GM18526 (cell line): ENCODE measurements around the gene ADAM19.

Source experiments
- POLR2A ChIP-seq: IDR thresholded peaks from 3 replicates; pipeline ENCODE4 v1.6.1; 2011; ENCODE audit not compliant: insufficient read length; ENCODE audit errors: extremely low read depth

ADAM19 gene, protein sequence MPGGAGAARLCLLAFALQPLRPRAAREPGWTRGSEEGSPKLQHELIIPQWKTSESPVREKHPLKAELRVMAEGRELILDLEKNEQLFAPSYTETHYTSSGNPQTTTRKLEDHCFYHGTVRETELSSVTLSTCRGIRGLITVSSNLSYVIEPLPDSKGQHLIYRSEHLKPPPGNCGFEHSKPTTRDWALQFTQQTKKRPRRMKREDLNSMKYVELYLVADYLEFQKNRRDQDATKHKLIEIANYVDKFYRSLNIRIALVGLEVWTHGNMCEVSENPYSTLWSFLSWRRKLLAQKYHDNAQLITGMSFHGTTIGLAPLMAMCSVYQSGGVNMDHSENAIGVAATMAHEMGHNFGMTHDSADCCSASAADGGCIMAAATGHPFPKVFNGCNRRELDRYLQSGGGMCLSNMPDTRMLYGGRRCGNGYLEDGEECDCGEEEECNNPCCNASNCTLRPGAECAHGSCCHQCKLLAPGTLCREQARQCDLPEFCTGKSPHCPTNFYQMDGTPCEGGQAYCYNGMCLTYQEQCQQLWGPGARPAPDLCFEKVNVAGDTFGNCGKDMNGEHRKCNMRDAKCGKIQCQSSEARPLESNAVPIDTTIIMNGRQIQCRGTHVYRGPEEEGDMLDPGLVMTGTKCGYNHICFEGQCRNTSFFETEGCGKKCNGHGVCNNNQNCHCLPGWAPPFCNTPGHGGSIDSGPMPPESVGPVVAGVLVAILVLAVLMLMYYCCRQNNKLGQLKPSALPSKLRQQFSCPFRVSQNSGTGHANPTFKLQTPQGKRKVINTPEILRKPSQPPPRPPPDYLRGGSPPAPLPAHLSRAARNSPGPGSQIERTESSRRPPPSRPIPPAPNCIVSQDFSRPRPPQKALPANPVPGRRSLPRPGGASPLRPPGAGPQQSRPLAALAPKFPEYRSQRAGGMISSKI

DNA sequence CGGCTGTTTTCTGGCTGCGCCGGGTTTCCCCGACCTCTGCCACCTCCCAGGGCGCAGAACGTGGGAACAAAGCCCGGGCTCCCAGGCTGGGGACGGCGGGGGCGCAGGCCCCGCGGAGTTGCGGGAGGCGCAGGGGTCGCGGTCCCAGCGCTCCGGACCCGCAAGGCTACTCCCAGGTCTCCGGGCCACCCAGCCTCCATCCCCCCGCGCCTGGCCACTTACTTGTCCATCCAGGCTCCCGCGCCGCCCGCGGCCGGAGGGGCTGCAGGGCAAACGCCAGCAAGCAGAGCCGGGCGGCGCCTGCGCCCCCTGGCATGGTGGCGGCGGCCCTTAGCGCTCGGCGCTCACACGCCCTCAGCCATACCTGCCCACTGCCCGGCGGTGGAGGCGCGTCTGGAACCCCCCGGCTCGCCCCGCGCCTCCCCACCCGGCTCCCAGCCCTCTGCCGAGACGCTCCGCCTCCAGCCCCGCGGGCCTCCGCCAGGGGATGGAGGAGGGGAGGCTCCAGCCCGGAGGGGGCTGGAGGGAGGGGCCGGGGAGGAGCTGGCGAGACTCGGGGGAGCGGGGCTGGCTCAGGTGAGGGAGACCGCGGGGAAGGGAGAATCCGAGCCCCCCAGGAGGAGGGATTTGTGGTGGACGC lies at the start of gene ADAM19:
ADAM19 (minus strand) TSS at position 395 of the 640 bp plus-strand sequence; CDS start at position 316, 79 bp downstream.
- no peak for TF ChIP-seq POLR2A

DNA sequence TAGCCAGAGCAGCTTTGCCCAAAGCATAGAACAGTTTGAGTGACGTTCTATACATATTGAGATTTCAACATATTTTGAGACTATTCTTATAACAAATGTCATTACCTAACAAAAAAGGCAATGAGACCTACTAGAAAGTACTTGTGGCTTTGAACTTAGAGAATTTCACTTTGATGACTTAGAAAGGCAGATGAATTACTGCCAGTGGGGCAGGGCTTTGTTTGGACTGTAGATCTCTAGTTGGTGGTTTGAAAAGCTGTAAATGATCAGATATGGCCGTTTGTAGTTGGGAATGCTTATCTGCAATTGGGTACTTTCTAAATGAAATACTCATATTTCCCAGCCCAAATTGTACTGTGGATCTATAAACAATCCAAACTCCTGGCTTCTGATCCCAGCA lies 48.6 kb upstream of the ADAM19 start:
- TF ChIP-seq POLR2A: no peak

DNA sequence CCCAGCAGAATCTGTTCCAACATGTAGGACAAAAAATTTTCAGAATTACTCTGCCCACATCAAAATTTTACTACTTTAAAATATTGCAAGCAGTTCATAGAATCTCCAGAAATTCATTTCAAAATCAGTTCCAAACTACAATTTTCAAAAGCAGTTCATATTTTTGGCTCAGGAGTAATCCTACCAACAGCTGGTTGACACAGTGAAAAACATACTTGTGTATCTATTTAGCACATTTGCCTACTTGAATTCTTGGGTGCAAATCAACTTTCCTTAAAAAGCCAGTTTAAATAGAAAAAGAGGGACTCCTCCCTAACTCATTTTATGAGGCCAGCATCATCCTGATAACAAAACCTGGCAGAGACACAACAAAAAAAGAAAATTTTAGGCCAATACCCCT lies 45.2 kb upstream of the ADAM19 start:
- TF ChIP-seq POLR2A: no peak

DNA sequence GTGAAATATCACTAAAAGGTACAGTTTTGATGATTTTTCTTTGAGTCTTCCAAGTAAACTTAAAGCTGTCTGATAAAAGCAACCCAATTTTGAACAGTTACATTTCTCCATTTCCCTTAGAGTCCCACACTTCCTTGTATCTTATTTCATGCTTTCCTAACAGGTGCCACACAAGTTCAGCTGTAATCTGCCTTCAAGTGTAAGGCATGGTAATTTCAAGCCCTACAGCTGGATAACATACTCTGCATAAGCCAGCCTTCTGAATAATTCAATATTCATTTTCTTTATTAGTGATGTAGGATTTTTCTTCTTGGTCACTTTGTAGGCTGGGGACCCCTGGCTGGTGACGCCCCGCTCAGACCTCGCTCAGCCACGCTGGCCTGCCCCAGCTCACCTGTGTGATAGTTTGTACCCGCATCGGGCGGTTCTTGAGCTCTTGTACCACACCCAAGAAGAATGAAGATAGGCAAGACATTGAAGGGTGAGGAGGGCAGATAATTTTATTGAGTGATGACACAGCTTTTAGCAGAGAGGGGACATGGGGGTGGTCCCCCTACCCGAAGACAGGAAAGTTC lies 42.7 kb upstream of the ADAM19 start:
- TF ChIP-seq POLR2A: no peak

DNA sequence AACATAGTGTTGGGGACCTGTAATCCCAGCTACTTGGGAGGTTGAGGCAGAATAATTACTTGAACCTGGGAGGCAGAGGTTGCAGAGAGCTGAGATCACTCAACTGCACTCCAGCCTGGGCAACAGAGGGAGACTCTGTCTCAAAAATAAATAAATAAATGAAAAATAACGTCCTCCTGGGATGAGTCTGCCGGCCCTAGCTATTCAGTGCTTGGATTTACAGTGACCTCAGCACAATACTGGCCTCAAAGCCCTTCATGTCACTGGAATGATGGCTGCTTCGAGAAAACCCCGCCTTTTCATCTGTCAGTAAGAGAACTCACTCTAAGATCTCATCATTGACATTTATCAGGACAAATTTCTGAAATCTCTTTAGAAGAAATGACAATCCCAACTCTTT lies 41.2 kb upstream of the ADAM19 start:
- no peak for TF ChIP-seq POLR2A

DNA sequence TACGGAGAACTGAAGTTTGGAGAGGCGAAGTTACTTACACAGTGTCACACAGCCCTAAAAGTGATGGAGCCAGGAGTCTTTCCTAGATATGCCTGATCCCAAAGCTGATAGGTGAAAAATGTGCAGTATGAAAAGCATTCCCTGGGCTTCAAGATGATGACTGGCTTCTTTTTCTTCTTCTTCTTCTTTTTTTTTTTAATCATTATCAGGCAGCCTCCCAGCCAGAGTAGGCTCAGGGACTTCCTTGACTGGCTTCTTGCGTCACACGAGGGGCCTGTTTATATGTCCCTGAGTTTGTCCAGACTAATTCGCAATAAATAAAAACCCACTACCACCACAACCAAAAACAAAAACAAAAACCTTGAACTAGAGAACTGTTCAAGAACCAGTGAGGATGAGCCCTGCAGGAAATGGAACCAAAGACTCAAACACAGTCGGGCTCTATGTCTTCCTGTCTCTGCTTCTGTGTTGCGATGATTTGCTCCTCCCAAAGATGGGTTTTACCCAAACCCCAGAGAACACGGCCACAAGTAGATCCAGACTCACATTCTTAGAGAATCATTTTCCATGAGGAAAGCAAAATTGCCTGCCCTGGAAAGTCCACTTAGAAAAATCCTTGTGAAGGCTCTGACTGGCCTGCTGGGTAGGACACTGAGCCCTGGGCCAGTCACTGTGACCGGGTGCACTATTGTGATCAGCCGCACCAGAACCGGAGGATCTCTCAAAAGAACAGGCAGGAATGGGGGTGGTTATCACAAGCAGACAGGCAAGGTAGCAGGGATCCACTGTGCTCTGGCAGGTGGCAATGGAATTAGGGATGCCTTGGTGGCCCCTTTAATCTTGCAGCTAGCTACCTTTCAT lies 38.0 kb upstream of the ADAM19 start:
- no peak for TF ChIP-seq POLR2A

DNA sequence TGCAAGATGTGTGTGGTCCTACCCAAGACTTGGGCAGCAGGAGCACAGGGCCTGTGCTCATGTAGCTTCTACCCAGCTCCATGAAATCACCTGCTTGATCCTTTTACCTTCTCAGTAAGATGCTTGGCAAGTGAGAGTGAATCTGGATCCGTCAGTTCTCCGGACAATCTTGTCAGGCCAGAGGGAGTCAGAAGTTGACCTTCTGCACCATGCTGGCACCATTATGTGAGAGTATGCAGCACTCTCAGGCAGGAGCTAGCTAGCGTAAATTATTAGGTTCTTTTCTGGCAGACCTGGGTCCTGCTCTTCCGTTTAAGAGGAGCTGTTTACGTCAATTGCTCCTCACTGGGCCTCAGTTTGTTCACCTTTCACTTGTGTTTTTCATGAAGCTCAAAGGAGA lies 37.0 kb upstream of the ADAM19 start:
- TF ChIP-seq POLR2A: no peak

DNA sequence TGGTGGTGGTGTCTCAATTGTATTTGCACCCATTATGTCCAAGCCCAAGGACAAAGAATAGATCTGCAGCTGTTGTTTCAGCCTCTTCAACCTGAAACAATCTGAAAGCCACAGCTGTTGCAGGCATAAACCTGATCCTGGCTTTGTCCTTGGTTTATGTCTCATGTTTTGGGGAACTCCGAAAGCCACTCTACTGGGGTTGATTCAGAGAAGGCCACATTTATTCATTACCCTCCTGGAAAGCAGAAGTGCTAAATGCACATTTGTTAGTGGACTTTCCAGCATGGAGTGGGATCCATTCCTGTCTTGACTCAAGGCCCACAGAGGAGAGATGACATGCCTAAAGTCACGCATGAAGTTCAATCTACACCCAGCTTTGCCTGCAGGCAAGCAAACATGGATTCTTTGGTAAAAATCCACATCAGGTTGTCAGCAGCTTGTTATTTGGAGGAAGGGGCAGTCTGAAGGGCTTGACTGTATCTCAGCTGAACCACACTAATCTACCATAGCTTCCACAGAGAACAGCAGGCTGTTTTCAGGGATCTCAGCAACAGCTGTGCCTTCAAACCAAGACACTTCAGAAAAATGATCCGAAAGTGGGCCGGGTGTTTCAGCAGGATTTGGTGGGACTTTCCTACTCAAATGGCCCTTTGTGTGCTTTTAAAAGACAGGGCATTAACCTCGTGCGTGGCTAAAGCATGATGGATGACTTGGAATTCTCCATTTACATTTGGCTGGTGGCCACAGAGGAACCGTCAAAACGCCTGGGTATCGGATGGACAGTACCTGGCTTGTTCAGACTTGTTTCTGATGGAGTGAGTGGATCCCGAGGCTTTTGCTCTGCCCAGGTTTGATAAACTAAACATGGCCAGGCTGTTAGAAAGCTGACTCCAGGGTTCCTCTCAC lies 36.2 kb upstream of the ADAM19 start:
- no peak for TF ChIP-seq POLR2A

DNA sequence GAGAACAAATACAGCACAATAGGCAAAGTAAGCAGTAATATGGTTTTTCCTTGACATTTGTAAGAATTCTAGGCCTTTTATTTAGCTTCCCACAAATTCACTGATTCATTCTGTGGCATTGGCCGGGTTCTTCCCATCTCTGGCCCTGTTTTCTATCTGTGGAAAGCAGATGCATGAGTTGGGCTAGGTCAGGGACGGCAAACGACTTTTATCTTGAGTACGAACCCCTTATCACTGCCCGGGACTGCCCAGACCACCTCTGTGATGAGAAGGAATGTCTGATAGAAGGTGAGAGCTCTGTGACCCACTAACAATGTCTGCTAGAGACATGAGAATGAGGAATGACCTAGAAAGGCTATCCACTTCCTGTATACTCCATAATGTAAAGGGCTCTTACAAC lies 35.4 kb upstream of the ADAM19 start:
- no peak for TF ChIP-seq POLR2A

DNA sequence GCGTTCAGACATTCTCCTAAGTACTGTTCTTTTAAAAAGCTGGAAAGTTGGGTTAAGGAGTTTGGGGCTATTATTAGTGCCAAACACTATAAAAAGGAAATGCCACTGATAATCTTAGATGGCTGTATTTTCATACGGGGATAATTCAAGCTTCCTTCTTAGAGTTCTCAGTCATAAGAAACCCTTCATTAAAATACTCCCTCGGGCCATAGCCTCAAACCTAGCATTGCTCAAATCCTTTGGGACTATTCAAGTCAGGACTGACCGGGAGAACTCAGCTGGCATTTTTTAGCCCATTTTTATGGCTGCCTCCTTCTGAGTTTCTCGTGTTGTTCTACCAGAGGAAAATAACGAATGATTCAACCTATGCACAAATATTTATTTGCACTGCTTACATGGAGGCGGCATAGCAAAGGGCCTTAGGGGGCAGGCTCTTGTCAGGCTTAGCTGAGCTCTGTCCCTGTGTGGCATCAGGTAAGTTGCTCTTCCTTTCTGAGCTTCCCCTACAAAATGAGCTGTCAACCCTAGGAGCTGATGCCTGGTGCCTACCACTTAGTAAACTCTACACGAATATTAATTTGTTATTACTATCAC lies 33.5 kb upstream of the ADAM19 start:
- TF ChIP-seq POLR2A: no peak

DNA sequence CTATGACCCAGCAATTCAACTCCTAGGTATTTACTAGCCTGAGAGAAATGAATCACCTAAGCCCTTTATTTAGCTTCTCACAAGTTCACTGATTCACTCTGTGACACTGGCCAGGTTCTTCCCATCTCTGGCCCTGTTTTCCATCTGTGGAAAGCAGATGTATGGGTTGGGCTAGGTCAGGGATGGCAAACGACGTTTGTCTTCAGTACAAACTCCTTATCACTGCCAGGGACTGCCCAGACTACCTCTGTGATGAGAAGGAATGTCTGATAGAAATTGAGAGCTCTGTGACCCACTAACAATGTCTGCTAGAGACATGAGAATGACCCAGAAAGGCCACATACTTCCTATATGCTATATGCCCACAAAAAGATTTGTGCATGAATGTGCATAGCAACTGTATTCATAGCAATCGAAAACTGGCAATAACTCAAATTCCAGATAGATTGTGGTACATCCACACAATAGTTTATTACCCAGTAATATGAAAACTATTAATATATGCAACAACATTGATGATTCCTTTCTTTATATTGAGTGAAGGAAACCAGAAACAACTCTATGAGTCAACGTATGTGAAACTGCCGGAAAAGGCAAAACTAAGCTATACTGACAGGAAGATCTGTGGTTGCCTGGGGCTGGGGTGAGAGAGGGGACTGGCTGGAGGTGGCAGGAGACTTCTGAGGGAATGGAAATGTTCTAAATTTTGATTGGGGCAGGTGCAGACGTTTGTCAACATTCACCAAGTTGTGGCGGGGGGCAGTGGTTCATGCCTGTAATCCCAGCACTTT lies 32.0 kb upstream of the ADAM19 start:
- TF ChIP-seq POLR2A: no peak

DNA sequence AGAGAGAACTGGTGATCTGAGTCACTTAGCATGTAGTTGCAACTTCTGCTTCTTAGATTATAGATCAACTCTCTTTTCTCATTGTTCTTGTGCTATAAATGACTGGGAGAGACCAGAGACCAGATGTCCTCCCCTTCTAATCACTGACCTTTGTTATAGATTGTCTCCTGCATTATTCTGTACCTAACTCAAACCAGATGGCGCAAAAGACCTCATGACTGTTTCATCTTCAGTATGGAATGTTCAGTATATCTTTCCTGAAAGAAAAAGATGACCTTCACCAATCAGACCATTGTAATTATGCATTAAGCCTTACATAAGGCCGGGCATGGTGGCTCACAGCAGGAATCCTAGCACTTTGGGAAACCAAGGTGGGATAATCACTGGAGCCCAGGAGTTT lies 30.5 kb upstream of the ADAM19 start:
- no peak for TF ChIP-seq POLR2A
